ENCODE results near the gene HCFC1R1.

DNA sequence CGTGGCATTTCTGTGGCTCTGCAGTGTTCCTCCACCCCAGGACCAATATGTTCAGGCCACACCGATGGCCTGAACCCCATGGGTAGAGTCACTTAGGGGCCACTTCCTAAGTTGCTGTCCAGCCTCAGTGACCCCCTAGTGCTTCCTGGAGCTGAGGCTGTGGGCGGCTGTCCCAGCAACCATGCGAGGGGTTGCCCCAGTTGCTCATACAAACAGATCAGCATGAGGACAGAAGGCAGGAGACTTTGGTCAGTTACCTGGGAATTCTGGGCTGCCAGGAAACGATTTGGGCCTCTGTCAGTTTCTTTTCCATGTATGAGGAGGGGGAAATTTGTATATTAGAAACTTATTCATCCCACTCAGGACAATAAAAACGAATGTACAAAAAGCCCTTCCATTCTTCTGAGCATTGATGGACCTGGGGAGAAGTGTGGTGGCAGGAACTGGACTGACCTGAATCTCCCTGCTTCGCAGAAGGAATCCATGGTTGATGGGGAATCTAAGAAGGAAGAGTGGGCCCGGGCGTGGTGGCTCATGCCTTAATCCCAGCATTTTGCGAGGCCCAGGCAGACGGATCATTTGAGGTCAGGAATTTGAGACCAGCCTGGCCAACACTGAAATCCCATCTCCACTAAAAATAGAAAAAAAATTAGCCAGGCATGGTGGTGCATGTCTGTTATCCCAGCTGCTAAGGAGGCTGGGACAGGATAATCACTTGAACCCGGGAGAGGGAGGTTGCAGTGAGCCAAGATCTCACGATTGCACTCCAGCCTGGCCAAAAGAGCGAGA lies 36.8 kb upstream of the HCFC1R1 start:
- TF ChIP-seq, protein P1, sequence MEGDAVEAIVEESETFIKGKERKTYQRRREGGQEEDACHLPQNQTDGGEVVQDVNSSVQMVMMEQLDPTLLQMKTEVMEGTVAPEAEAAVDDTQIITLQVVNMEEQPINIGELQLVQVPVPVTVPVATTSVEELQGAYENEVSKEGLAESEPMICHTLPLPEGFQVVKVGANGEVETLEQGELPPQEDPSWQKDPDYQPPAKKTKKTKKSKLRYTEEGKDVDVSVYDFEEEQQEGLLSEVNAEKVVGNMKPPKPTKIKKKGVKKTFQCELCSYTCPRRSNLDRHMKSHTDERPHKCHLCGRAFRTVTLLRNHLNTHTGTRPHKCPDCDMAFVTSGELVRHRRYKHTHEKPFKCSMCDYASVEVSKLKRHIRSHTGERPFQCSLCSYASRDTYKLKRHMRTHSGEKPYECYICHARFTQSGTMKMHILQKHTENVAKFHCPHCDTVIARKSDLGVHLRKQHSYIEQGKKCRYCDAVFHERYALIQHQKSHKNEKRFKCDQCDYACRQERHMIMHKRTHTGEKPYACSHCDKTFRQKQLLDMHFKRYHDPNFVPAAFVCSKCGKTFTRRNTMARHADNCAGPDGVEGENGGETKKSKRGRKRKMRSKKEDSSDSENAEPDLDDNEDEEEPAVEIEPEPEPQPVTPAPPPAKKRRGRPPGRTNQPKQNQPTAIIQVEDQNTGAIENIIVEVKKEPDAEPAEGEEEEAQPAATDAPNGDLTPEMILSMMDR (conservative IDR thresholded peaks at IDR 0.05; ENCODE audit: low read depth in 2 of 2) = no peak
- TF ChIP-seq, protein P2, sequence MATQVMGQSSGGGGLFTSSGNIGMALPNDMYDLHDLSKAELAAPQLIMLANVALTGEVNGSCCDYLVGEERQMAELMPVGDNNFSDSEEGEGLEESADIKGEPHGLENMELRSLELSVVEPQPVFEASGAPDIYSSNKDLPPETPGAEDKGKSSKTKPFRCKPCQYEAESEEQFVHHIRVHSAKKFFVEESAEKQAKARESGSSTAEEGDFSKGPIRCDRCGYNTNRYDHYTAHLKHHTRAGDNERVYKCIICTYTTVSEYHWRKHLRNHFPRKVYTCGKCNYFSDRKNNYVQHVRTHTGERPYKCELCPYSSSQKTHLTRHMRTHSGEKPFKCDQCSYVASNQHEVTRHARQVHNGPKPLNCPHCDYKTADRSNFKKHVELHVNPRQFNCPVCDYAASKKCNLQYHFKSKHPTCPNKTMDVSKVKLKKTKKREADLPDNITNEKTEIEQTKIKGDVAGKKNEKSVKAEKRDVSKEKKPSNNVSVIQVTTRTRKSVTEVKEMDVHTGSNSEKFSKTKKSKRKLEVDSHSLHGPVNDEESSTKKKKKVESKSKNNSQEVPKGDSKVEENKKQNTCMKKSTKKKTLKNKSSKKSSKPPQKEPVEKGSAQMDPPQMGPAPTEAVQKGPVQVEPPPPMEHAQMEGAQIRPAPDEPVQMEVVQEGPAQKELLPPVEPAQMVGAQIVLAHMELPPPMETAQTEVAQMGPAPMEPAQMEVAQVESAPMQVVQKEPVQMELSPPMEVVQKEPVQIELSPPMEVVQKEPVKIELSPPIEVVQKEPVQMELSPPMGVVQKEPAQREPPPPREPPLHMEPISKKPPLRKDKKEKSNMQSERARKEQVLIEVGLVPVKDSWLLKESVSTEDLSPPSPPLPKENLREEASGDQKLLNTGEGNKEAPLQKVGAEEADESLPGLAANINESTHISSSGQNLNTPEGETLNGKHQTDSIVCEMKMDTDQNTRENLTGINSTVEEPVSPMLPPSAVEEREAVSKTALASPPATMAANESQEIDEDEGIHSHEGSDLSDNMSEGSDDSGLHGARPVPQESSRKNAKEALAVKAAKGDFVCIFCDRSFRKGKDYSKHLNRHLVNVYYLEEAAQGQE (IDR thresholded peaks at IDR 0.05; ENCODE audit: unreplicated experiment) = no peak
- TF ChIP-seq EZH2 (IDR thresholded peaks at IDR 0.05; ENCODE audit: low read depth, unreplicated experiment) (no peak), POLR2AphosphoS5 (IDR thresholded peaks at IDR 0.05; ENCODE audit: low read depth) (no peak), EZH2phosphoT487 (IDR thresholded peaks at IDR 0.05; ENCODE audit: unreplicated experiment) (no peak), ZNF114 (CRISPR knock-in tag; IDR thresholded peaks at IDR 0.05) (no peak), CREB1 (CRISPR knock-in tag; IDR thresholded peaks at IDR 0.05; ENCODE audit: low read depth) (no peak), JUNB (IDR thresholded peaks at IDR 0.05; ENCODE audit: unreplicated experiment) (no peak), NANOG (IDR thresholded peaks at IDR 0.05; ENCODE audit: borderline replicate concordance) (no peak), STAT1 (IDR thresholded peaks at IDR 0.05; ENCODE audit: unreplicated experiment) (no peak), ZNF331 (CRISPR knock-in tag; IDR thresholded peaks at IDR 0.05; ENCODE audit: low read depth) (no peak)
- TF ChIP-seq, protein P3, sequence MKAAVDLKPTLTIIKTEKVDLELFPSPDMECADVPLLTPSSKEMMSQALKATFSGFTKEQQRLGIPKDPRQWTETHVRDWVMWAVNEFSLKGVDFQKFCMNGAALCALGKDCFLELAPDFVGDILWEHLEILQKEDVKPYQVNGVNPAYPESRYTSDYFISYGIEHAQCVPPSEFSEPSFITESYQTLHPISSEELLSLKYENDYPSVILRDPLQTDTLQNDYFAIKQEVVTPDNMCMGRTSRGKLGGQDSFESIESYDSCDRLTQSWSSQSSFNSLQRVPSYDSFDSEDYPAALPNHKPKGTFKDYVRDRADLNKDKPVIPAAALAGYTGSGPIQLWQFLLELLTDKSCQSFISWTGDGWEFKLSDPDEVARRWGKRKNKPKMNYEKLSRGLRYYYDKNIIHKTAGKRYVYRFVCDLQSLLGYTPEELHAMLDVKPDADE (IDR thresholded peaks at IDR 0.05) = no peak

All from GM23338 (cell line).